Measurements from ENCODE around the gene IHH. TPM values are rescaled to one million over a fixed set of nuclear protein-coding genes. Genes with fewer than 3 reads are reported as not detected.

The IHH gene
- total and polyA plus RNA-seq, 2 donors (not counting 3 experiments of a cell fraction or from before 2014, with no cell fraction given): 0.03 TPM; not detected in 1

GRCh38 chr2:219032051-219032745, 28.5 kb downstream of the IHH start:
- no TSS peak for BruUV-seq (replicated peaks)
- no peaks in the 10 kb centered on the region for H3K9me3 ChIP-seq (replicated peaks; ENCODE audit: control insufficient read depth, insufficient read depth, low read length)
- dilution Hi-C loops (cut with MboI; ENCODE audit: extremely low pct_ligation_motif_present, low sequenced_read_pairs): no loop called here
- no peak for FAIRE-seq
- no peaks in the 10 kb centered on the region for H3K36me3 ChIP-seq (ENCODE audit: control insufficient read depth in 2 of 2, extremely low read depth in 1 of 2, insufficient read depth in 2 of 2, low read length in 2 of 2)
- intact Hi-C loops (cut with micrococcal nuclease): no loop called here
- ChIA-PET POLR2A (no interaction called here), CTCF (interaction anchor here (0.6 to 9.9 kb wide), 7 partner anchors 21 to 269 kb away, joined by 3 to 418 read pairs (median 4); partner anchors contain the start of gene NHEJ1)
- no peaks in the 10 kb centered on the region for H3K79me2 ChIP-seq (ENCODE audit: control insufficient read depth, insufficient read depth, low read length)
- DNase-seq (ENCODE audit: low read depth, low spot score): no peak
- peaks cover 17 to 18% of the 10 kb centered on the region in 2 experiments for H3K27me3 ChIP-seq (ENCODE audit: control insufficient read depth in 2 of 2, insufficient read depth in 2 of 2, low read length in 2 of 2)
- no peak overlapping the region for H3K27ac ChIP-seq (ENCODE audit: insufficient read depth, low read depth, low read length)
- H3K4me3 ChIP-seq (replicated peaks in 1 of 3; ENCODE audit: insufficient read depth in 1 of 3, low read depth in 1 of 3, low read length in 3 of 3): no peak overlapping the region
- H2AFZ ChIP-seq (ENCODE audit: low read depth, low read length): no peak overlapping the region
- no peaks in the 10 kb centered on the region for H3K4me1 ChIP-seq (ENCODE audit: control insufficient read depth, extremely low read depth, insufficient read depth, low read length)
- H3K9me1 ChIP-seq (replicated peaks; ENCODE audit: control insufficient read depth, extremely low read depth, insufficient read depth, low read length): no peaks in the 10 kb centered on the region
- H4K20me1 ChIP-seq (replicated peaks; ENCODE audit: control insufficient read depth, extremely low read depth, insufficient read depth, low read length): no peaks in the 10 kb centered on the region
- no peak overlapping the region for H3K4me2 ChIP-seq (ENCODE audit: insufficient read depth, low read length)
- no peak overlapping the region for H3K9ac ChIP-seq (replicated peaks; ENCODE audit: extremely low read depth, insufficient read depth, low read length)
- no peak for TF ChIP-seq EZH2 (IDR thresholded peaks at IDR 0.05; ENCODE audit: borderline replicate concordance, low read depth, low read length, severe bottlenecking)
- no peak for TF ChIP-seq FOS (IDR thresholded peaks at IDR 0.05; ENCODE audit: borderline replicate concordance, insufficient read depth, low read length)

- H3K9me3 ChIP-seq (replicated peaks; ENCODE audit: control insufficient read depth, insufficient read depth, low read length): no peaks in the 10 kb centered on the region
- DNase-seq (ENCODE audit: low read depth, low spot score): no peak
- H3K4me1 ChIP-seq (ENCODE audit: control insufficient read depth, extremely low read depth, insufficient read depth, low read length): no peaks in the 10 kb centered on the region
- no peak overlapping the region for H3K4me3 ChIP-seq (replicated peaks in 1 of 3; ENCODE audit: insufficient read depth in 1 of 3, low read depth in 1 of 3, low read length in 3 of 3)
- no peak for FAIRE-seq
- TF ChIP-seq JUN (IDR thresholded peaks at IDR 0.05; ENCODE audit: borderline replicate concordance, insufficient read depth, insufficient read length, low read depth) (no peak), MYC (IDR thresholded peaks at IDR 0.05; ENCODE audit: low read depth, low read length) (no peak), EZH2 (IDR thresholded peaks at IDR 0.05; ENCODE audit: borderline replicate concordance, low read depth, low read length, severe bottlenecking) (no peak), POLR2A (IDR thresholded peaks at IDR 0.05; ENCODE audit: low read depth, low read length) (no peak), CTCF (IDR thresholded peaks at IDR 0.05; ENCODE audit: extremely low read depth in 1 of 2, insufficient read depth in 1 of 2, low read depth in 1 of 2, low read length in 2 of 2) (no peak), GATA2 (IDR thresholded peaks at IDR 0.05; ENCODE audit: insufficient read depth, insufficient read length, low read depth, low read length) (no peak), FOS (IDR thresholded peaks at IDR 0.05; ENCODE audit: borderline replicate concordance, insufficient read depth, low read length) (no peak), POLR2AphosphoS5 (IDR thresholded peaks at IDR 0.05; ENCODE audit: insufficient read depth, low read depth, low read length) (no peak), MAX (IDR thresholded peaks at IDR 0.05; ENCODE audit: insufficient read depth, insufficient read length) (no peak)
- dilution Hi-C loops (cut with MboI; ENCODE audit: extremely low pct_ligation_motif_present, low sequenced_read_pairs) (no loop called here), intact Hi-C loops (cut with micrococcal nuclease) (no loop called here)
- H3K36me3 ChIP-seq (ENCODE audit: control insufficient read depth in 2 of 2, extremely low read depth in 1 of 2, insufficient read depth in 2 of 2, low read length in 2 of 2): no peaks in the 10 kb centered on the region
- no peak overlapping the region for H3K9ac ChIP-seq (replicated peaks; ENCODE audit: extremely low read depth, insufficient read depth, low read length)
- H3K27ac ChIP-seq (ENCODE audit: insufficient read depth, low read depth, low read length): no peak overlapping the region
- H3K9me1 ChIP-seq (replicated peaks; ENCODE audit: control insufficient read depth, extremely low read depth, insufficient read depth, low read length): no peaks in the 10 kb centered on the region
- peaks cover 17 to 21% of the 10 kb centered on the region in 2 experiments for H3K27me3 ChIP-seq (ENCODE audit: control insufficient read depth in 2 of 2, insufficient read depth in 2 of 2, low read length in 2 of 2)
- BruUV-seq (replicated peaks): no TSS peak
- CTCF ChIA-PET: interaction anchor here (0.6 to 9.9 kb wide), 9 partner anchors 11 to 270 kb away, joined by 3 to 418 read pairs (median 4); partner anchors contain the start of gene NHEJ1
- POLR2A ChIA-PET: no interaction called here
- H2AFZ ChIP-seq (ENCODE audit: low read depth, low read length): no peak overlapping the region
- H3K4me2 ChIP-seq (ENCODE audit: insufficient read depth, low read length): no peak overlapping the region
- H3K79me2 ChIP-seq (ENCODE audit: control insufficient read depth, insufficient read depth, low read length): no peaks in the 10 kb centered on the region
- H4K20me1 ChIP-seq (replicated peaks; ENCODE audit: control insufficient read depth, extremely low read depth, insufficient read depth, low read length): no peaks in the 10 kb centered on the region
Measured at GRCh38 chr2:219031005-219031738, 29.5 kb downstream of the IHH start.

Data from endothelial cell of umbilical vein (primary cell).